ENCODE data around the gene PDHX. TPM values are rescaled to one million over a fixed set of nuclear protein-coding genes. Genes with fewer than 3 reads are reported as not detected.

PDHX gene
- polyA plus RNA-seq, 3 donors: 9.3 to 19.5 (median 17.5) TPM

DNA sequence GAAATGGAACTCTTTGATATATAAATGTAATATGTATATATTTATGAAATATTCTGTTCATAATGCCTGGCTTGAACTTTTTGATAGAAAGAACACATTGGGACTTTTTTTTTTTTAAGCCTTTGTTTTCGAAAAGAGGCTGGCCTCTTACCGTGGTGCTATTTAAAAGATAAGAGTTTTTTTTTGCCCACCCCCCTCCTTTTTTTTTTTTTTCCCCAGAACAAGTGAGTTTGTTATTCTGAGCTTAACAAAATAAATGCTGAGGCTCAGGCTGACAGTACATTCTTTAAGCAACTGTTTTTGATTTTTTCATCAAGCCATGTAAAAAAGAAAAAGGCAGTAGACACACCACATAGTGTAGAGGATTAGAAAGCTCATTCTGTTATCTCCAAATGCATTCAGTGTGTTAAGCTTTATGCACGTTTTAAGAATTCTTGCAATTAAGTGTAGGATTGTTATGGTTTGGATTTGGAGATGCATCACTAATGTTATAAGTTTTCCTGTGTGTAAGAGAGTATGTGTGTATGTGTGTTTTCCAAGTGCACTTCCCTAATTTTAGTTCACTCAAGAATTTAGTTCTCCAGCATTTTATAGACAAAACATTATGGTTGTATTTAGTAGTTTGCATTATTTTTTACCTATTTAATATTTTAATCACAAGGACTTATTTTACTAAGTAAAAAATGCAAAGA, 12.0 kb downstream of the PDHX start:
- Histone ChIP-seq H3K9ac (ENCODE audit: insufficient read depth, low read length, poor library complexity, severe bottlenecking) (no peak overlapping the region), H3K9me3 (replicated peaks in 1 of 2; ENCODE audit: control insufficient read depth in 1 of 2, insufficient read depth in 1 of 2, low read length in 2 of 2) (no peaks in the 10 kb centered on the region), H3K27ac (ENCODE audit: low read depth in 1 of 2, low read length in 2 of 2) (no peak overlapping the region), H3K4me2 (replicated peaks; ENCODE audit: extremely low read depth, low read length, poor library complexity, severe bottlenecking) (no peak overlapping the region), H3K36me3 (replicated peaks in 1 of 2; ENCODE audit: control insufficient read depth in 1 of 2, insufficient read depth in 2 of 2, low read length in 2 of 2) (peaks cover 17 to 26% of the 10 kb centered on the region in 2 donors), H4K20me1 (ENCODE audit: insufficient read depth, low read length) (peaks cover 6% of the 10 kb centered on the region), H3K79me2 (ENCODE audit: insufficient read depth, low read length) (peaks cover 56% of the 10 kb centered on the region), H3K4me1 (ENCODE audit: control insufficient read depth in 1 of 2, insufficient read depth in 2 of 2, low read length in 2 of 2) (peaks cover 0 to 3% of the 10 kb centered on the region in 2 donors), H2AFZ (ENCODE audit: insufficient read depth, low read depth, low read length, poor library complexity, severe bottlenecking) (no peak overlapping the region), H3K4me3 (replicated peaks in 1 of 3; ENCODE audit: low read depth in 2 of 3, low read length in 3 of 3) (no peak overlapping the region), H3K27me3 (ENCODE audit: control insufficient read depth in 2 of 2, insufficient read depth in 2 of 2, low read length in 2 of 2) (no peaks in the 10 kb centered on the region)
- WGBS (ENCODE audit: insufficient coverage): no CpG with 5 or more reads among the region's 3 CpGs
- Mint-ChIP-seq H3K27ac (no peak overlapping the region), H3K4me1 (peaks cover 13% of the 10 kb centered on the region), H3K9me3 (no peaks in the 10 kb centered on the region), H3K27me3 (ENCODE audit: low read depth in 3 of 3) (no peaks in the 10 kb centered on the region), H3K36me3 (peaks cover 22 to 33% of the 10 kb centered on the region in 2 donors), H3K4me3 (no peak overlapping the region)
- TF ChIP-seq, protein P1, sequence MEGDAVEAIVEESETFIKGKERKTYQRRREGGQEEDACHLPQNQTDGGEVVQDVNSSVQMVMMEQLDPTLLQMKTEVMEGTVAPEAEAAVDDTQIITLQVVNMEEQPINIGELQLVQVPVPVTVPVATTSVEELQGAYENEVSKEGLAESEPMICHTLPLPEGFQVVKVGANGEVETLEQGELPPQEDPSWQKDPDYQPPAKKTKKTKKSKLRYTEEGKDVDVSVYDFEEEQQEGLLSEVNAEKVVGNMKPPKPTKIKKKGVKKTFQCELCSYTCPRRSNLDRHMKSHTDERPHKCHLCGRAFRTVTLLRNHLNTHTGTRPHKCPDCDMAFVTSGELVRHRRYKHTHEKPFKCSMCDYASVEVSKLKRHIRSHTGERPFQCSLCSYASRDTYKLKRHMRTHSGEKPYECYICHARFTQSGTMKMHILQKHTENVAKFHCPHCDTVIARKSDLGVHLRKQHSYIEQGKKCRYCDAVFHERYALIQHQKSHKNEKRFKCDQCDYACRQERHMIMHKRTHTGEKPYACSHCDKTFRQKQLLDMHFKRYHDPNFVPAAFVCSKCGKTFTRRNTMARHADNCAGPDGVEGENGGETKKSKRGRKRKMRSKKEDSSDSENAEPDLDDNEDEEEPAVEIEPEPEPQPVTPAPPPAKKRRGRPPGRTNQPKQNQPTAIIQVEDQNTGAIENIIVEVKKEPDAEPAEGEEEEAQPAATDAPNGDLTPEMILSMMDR (IDR thresholded peaks at IDR 0.05): no peak
- intact Hi-C loops (cut with micrococcal nuclease): loop anchor here in 1 of 2 donors (10.0 kb wide), 1 partner anchor 216 kb away; no protein-coding TSS in a partner anchor
- DNase-seq: no peak

- Histone ChIP-seq H3K4me3 (replicated peaks in 1 of 3; ENCODE audit: low read depth in 2 of 3, low read length in 3 of 3) (no peak overlapping the region), H3K4me1 (ENCODE audit: control insufficient read depth in 1 of 2, insufficient read depth in 2 of 2, low read length in 2 of 2) (peaks cover 0 to 3% of the 10 kb centered on the region in 2 donors), H3K36me3 (replicated peaks in 1 of 2; ENCODE audit: control insufficient read depth in 1 of 2, insufficient read depth in 2 of 2, low read length in 2 of 2) (peaks cover 17 to 28% of the 10 kb centered on the region in 2 donors), H4K20me1 (ENCODE audit: insufficient read depth, low read length) (peaks cover 6% of the 10 kb centered on the region), H3K27me3 (ENCODE audit: control insufficient read depth in 2 of 2, insufficient read depth in 2 of 2, low read length in 2 of 2) (no peaks in the 10 kb centered on the region), H3K79me2 (ENCODE audit: insufficient read depth, low read length) (peaks cover 56% of the 10 kb centered on the region), H3K4me2 (replicated peaks; ENCODE audit: extremely low read depth, low read length, poor library complexity, severe bottlenecking) (no peak overlapping the region), H3K27ac (ENCODE audit: low read depth in 1 of 2, low read length in 2 of 2) (no peak overlapping the region), H3K9ac (ENCODE audit: insufficient read depth, low read length, poor library complexity, severe bottlenecking) (no peak overlapping the region), H2AFZ (ENCODE audit: insufficient read depth, low read depth, low read length, poor library complexity, severe bottlenecking) (no peak overlapping the region), H3K9me3 (replicated peaks in 1 of 2; ENCODE audit: control insufficient read depth in 1 of 2, insufficient read depth in 1 of 2, low read length in 2 of 2) (no peaks in the 10 kb centered on the region)
- no CpG with 5 or more reads among the region's 7 CpGs for WGBS (ENCODE audit: insufficient coverage)
- DNase-seq: no peak
- Mint-ChIP-seq H3K9me3 (no peaks in the 10 kb centered on the region), H3K36me3 (peaks cover 23 to 36% of the 10 kb centered on the region in 2 donors), H3K27ac (no peak overlapping the region), H3K4me3 (no peak overlapping the region), H3K4me1 (peaks cover 9% of the 10 kb centered on the region), H3K27me3 (ENCODE audit: low read depth in 3 of 3) (no peaks in the 10 kb centered on the region)
- intact Hi-C loops (cut with micrococcal nuclease): loop anchor here in 1 of 2 donors (10.0 kb wide), 1 partner anchor 216 kb away; no protein-coding TSS in a partner anchor
- TF ChIP-seq, protein P1 (IDR thresholded peaks at IDR 0.05): no peak
Measured at GRCh38 chr11:34928960-34929680, 12.7 kb downstream of the PDHX start.
